Activated T-helper 1 cell treated with anti-CD3 and anti-CD28 coated beads, Interleukin-2, amount 50 U/mL, for 16 hours (primary cell): ENCODE results near the gene ZNF408.

Source experiments
- DNase-seq, 2 donors: peaks; one replicate each; pipeline ENCODE4 v3.0.0-alpha.2; 2020; ENCODE audit warnings: low read depth in 1 of 2, low spot score in 1 of 2

ZNF408 gene

GRCh38 chr11:46675949-46676348 is 24.9 kb upstream of the ZNF408 start:
- no peak for DNase-seq

GRCh38 chr11:46676436-46677158 is 24.2 kb upstream of the ZNF408 start:
- DNase-seq: no peak

- DNase-seq: no peak
Measured at GRCh38 chr11:46677169-46677568, 23.7 kb upstream of the ZNF408 start.

GRCh38 chr11:46677991-46678740 is 22.7 kb upstream of the ZNF408 start:
- DNase-seq: no peak

- no peak for DNase-seq
Measured at GRCh38 chr11:46678741-46679130, 22.1 kb upstream of the ZNF408 start.

- DNase-seq: no peak
Measured at GRCh38 chr11:46679241-46680163, 21.3 kb upstream of the ZNF408 start.

GRCh38 chr11:46680164-46680760 is 20.6 kb upstream of the ZNF408 start:
- DNase-seq: no peak

- no peak for DNase-seq
Measured at GRCh38 chr11:46680815-46681214, 20.0 kb upstream of the ZNF408 start.

GRCh38 chr11:46681814-46682213 is 19.0 kb upstream of the ZNF408 start:
- DNase-seq: no peak

GRCh38 chr11:46682773-46683752 is 17.8 kb upstream of the ZNF408 start:
- no peak for DNase-seq

GRCh38 chr11:46684367-46684766 is 16.5 kb upstream of the ZNF408 start:
- no peak for DNase-seq

GRCh38 chr11:46686886-46687795 is 13.7 kb upstream of the ZNF408 start:
- no peak for DNase-seq

- no peak for DNase-seq
Measured at GRCh38 chr11:46690702-46691101, 10.1 kb upstream of the ZNF408 start.

- no peak for DNase-seq
Measured at GRCh38 chr11:46692450-46692849, 8.4 kb upstream of the ZNF408 start.

GRCh38 chr11:46693597-46694012 is 7.2 kb upstream of the ZNF408 start:
- DNase-seq: no peak

- no peak for DNase-seq
Measured at GRCh38 chr11:46694072-46694471, 6.8 kb upstream of the ZNF408 start.

- DNase-seq: no peak
Measured at GRCh38 chr11:46694607-46695006, 6.2 kb upstream of the ZNF408 start.

GRCh38 chr11:46695345-46696211 is 5.3 kb upstream of the ZNF408 start:
- DNase-seq: no peak
